GM20000 (cell line): ENCODE results near the gene BMPR1A.
"Not testable (repeated sequence)": the region's sequence is repeated elsewhere in the genome, so short reads cannot be mapped to it uniquely, and the experiment has no call there.

ENCODE experiments used
- DNase-seq: peaks from one replicate; pipeline ENCODE4 v3.0.0; 2012; ENCODE audit warnings: low spot score
- TF ChIP-seq, protein P1 (sequence below): IDR thresholded peaks from 2 replicates; pipeline ENCODE4 v1.5.1; 2012; ENCODE audit warnings: mild to moderate bottlenecking, control low read depth; ENCODE audit errors: extremely low read depth, missing control alignments

Gene BMPR1A

GRCh38 chr10:86729677-86730076 is 26.7 kb upstream of the BMPR1A start:
- DNase-seq = no peak
- TF ChIP-seq, protein P1, sequence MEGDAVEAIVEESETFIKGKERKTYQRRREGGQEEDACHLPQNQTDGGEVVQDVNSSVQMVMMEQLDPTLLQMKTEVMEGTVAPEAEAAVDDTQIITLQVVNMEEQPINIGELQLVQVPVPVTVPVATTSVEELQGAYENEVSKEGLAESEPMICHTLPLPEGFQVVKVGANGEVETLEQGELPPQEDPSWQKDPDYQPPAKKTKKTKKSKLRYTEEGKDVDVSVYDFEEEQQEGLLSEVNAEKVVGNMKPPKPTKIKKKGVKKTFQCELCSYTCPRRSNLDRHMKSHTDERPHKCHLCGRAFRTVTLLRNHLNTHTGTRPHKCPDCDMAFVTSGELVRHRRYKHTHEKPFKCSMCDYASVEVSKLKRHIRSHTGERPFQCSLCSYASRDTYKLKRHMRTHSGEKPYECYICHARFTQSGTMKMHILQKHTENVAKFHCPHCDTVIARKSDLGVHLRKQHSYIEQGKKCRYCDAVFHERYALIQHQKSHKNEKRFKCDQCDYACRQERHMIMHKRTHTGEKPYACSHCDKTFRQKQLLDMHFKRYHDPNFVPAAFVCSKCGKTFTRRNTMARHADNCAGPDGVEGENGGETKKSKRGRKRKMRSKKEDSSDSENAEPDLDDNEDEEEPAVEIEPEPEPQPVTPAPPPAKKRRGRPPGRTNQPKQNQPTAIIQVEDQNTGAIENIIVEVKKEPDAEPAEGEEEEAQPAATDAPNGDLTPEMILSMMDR = no peak

DNA sequence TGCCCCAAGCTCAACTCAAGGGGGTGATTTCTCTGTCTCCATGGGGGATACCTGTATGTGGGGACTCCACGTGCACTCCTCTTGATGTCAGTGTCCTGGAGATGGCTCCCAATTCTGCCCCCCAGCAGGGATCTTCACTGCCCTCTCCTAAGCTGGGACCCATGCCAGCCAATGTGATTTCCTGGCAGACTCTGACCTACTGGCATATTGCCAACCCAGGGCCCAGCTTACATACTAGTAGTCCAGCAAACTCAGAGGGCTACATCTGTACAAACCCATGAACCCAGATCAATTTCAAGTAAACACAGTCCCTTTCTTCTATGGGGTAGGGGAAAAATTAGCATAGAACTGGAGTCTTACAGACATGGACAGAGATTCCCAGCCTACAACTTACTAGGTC is 26.2 kb upstream of the BMPR1A start:
- no peak for DNase-seq
- TF ChIP-seq, protein P1 = no peak

DNA sequence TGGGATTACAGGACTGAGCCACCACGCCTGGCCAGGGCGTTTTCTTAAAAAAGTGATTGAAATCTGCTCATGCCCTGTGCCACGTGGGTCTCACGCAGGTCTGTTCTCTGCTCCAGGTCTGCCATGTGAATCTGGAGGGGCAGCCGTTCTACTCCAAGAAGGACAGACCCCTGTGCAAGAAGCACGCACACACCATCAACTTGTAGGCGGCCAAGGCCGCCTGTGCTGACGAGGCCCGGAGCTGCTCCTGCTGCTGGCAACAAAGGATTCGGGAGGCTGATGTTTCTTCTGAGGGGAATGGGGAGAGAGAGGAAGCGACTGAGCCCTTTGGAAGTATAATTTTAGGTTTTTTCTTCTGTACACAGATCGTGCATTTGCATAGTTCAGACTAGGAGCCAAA is 23.6 kb upstream of the BMPR1A start:
- no peak for DNase-seq
- TF ChIP-seq, protein P1 = no peak

- DNase-seq = no peak
- TF ChIP-seq, protein P1 = no peak
Observed at GRCh38 chr10:86733260-86733671, 23.2 kb upstream of the BMPR1A start.

GRCh38 chr10:86734207-86734988 is 22.0 kb upstream of the BMPR1A start:
- DNase-seq = no peak
- TF ChIP-seq, protein P1 = no peak

GRCh38 chr10:86735278-86735677 is 21.1 kb upstream of the BMPR1A start:
- DNase-seq = not testable (repeated sequence)

DNA sequence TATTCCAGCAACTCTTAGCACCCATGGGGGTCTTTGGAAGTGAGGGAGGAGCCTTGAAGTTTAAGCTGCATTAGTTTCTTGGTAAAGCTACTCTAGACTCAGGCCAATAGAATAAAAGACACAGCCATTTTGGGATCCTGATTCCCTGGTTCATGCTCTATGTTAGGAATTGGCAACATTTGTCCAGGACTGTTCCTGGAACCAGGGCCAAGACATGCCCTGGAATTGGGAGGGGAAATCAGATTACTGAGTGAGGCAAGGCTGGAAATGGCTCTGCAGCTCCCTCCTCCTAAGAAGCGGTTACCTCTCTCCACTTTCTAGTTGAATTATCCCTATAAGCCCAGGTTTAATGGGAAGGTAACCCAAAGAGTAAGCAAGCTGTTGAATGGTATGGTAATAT is 14.2 kb upstream of the BMPR1A start:
- DNase-seq = no peak
- TF ChIP-seq, protein P1 = no peak
